ENCODE measurements around the gene MBP.

The MBP gene

DNA sequence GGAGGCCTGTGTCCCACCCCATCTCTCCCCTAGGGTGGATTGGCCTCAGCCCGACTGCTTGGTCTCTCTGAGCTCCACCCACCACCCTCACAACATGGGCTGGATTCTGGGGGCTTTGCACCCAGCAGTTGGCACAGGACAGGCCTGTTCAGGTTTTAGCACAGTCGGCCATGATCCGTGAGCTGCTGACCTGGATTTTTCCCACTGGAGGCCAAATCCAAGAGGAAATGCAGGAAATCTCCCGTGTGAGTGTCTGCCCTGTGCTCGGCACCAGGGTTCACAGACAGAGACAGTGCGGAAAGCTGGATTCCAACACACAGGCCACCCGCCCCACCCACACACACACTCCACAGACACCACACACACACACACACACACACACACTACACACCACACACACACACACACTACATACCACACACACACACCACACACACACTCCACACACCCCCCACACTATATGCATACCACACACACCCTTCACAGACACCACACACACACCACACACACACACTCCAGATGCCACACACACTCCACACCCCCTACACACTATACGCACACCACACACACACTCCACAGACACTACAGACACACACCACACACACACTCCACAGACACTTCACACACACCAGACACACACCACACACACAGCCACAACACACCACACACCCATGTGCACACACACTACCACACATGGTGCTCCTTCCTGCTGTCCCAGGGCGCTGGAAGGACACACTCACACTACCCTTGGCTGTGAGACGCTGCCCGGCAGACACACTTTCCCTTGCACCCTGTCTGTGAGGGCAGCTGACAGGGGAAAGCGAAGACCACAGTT lies 14.1 kb downstream of the MBP start:
- no peak overlapping the region for H3K4me3 ChIP-seq (ENCODE audit: low read depth, low read length)
- DNase-seq (ENCODE audit: low read depth) = no peak

DNA sequence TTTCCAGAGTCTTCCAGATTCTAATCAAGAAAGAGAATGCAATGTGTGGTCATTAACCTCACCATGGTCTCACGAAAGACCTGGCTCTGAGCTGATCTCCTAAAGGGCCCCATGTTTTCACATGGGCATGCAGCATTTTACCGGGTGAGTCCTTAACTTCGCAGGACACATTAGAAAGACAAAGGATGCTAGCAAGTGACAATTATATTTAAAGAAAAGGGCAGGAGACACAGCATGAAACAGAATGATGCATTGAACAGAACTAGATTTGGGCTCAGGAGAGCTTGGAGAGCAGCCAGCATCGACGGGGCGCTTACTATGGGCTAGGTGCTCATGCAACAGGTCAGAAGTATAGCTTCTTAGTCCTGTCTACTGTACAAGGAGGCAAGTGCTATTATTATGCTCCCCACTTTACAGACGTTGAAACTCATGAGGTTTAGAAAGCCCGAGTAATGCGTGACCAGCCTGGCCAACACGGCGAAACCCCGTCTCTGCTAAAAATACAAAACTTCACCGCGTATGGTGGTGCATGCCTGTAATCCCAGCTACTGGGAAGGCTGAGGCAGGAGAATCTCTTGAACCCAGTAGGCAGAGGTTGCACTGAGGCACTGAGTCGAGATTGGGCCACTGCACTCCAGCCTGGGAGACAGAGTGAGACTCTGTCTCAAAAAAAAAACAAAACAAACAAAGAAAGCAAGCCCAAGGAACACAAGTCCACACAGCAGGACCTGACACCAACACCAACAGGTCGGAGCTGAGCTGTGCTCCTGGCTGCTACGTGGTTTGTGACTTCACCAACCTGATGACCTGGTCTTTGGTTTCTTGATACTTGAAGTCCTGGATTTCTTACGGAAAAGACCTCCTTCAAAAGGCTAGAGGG lies 16.1 kb downstream of the MBP start:
- DNase-seq (ENCODE audit: low read depth) = no peak
- H3K4me3 ChIP-seq (ENCODE audit: low read depth, low read length) = no peak overlapping the region

DNA sequence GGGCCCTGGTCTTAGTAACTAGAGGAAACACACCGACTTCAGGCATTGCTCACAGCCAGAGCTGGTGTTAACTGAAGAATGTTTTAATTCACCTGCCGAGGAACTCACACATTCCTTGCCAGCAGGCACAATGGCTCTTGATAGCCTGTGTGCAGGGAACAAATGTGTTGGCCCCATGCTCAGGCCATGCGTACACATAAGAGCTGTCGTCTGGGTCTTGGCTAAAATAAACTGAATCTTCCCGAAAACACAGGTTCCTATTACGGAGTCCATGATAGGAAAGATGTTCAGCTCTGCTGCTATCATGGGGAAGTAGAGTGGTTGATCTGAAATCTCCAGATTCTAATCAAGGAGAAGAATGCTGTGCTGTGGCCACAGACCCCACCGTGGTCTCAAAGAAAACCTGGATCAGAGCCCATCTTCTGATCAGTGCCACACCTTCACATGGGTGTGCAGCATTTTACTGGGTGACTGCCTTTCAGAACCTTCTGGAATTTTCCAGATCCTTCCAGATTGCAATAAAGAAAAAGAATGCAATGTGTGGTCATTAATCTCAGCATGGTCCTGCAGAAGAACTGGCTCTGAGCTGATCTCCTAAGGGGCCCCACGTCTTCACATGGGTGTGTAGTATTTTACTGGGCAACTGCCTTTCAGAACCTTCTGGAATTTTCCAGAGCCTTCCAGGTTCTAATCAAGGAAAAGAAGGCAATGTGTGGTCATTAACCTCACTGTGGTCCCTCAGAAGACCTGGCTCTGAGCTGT lies 17.2 kb downstream of the MBP start:
- H3K4me3 ChIP-seq (ENCODE audit: low read depth, low read length) = no peak overlapping the region
- no peak for DNase-seq (ENCODE audit: low read depth)

DNA sequence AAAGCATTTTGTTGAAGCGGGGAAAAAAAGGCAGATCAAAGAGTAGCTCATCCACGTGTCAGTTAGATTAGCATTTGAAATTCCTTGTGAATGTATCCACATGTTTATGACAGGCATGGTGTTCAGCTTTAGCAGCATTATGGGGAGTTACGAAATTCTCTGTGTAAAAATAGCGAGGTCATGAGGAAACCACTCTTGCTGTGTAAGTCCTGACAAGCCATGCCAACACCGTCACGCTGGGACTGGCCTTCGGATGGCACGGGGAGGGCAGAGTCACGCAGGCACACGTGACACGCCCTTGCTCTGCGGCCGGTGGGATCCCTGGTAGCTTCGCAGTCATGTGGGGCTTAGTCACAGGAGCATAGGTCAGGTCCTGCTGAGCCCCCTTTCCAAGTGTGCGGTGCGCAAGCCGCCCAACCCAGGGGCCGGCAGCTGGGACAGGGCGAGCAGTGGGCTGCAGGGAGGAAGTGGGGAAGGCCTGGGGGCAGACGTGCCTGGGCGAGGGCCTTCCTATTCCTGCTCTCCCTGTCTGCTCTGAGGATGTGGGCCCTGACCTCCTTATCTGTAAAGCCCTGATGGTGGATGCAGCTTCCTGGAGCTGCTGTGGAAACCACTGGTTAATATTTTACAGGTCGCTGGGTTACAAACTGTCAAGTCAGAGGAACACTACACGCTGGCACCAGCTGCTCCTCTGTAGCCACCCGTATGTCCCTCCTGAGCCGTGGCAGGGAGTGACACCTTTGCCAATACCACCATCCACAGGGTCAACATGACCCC lies 18.0 kb downstream of the MBP start:
- no peak overlapping the region for H3K4me3 ChIP-seq (ENCODE audit: low read depth, low read length)
- DNase-seq (ENCODE audit: low read depth) = peak; percentile 72

DNA sequence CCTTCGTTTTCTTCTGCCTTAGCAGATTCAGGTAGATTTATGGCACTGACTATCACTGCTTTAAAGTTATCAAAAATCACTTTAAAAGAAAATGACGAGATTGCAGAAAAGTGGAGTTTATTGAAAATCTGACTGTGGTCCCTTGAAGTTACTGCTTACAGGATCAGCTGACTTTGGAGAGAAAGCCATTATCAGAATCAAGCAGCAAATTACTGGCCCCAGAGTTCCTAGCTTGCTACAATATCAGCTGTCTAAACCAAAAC lies 18.5 kb downstream of the MBP start:
- no peak overlapping the region for H3K4me3 ChIP-seq (ENCODE audit: low read depth, low read length)
- no peak for DNase-seq (ENCODE audit: low read depth)

DNA sequence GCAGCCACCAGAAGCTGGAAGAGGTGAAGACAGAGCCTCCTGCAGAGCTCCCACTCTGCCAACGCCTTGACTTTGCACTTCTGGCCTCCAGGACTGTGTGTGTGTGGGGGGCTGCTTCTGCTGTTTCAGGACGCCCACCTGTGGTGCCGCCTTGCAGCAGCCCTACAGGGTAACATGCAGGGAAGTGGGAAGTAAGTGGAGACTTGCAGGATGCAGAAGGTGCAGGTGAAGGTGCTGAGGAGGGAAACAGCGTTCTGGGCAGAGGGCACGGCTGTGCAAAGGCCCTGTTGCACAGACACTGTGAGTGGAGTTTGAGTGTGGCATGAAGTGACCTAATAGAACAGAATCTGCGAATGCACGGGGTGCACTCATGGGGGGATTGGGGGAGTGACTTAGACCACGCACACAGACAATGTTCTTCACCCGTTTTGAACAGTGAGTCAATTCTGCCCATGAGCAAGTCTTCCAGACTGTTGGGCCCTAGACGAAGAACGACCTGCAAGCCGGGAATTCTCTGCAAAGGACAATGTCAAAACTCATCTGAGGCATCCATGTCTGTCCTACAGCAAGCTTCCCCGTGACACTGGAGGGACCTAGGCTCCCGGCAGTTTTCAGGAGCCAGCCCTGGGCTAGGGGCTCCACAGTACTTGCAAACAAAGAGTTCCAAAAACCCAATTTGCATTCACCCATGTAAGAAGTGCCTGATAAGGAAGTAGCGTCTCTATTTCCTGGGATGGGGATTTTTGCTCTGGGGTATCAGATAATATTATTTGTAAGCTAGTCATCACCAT lies 19.0 kb downstream of the MBP start:
- DNase-seq (ENCODE audit: low read depth) = no peak
- H3K4me3 ChIP-seq (ENCODE audit: low read depth, low read length) = no peak overlapping the region

DNA sequence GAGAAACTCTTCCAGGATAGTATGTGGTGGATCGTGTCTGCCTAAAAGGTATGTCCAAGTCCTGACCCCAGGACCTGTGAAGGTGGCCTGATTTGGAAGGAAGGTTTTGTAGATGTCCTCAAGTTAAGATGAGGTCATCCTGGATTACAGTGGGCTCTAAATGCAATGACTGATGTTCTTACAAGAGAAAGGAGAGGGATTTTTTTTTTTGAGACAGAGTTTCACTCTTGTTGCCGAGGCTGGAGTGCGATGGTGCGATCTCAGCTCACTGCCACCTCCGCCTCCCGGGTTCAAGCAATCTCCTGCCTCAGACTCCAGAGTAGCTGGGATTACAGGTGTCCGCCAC lies 19.9 kb downstream of the MBP start:
- no peak for DNase-seq (ENCODE audit: low read depth)
- H3K4me3 ChIP-seq (ENCODE audit: low read depth, low read length) = no peak overlapping the region

DNA sequence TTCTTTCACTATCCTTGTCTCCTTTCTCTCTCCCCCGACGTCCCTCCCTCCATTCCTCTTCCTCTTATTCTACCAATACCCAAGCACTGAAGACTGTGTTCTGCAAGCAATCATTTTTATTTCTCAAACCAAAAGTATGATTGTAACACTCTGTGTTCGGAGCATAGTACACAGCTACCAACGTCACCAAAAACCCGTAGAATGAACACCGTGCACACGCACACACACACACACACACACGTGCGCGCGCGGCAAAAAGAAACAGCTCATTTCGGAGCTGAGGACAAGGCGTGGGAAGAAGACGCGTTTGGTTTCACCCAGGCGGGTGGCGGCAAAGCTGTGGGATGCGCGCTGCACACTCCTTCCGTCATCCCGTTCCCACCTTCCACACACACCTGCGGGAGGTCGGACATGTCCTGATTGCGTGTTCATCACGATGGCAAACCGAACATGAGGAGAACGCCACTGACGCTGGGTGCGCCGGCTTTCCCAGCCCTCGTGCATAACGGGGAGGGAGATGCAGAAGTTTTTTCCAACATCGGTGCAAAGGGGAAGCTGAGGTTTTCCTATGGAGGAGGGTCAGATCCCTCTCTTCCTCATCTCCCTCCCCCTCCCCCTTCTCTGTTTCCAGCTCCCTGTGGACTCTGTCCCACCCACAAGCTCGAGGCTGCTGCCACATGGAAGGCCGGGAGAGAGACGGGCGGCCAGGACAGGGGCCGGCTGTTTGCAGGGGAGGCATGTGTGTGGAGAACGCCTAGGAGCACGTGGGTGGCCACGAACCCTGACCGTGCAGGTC lies 20.4 kb downstream of the MBP start:
- no peak overlapping the region for H3K4me3 ChIP-seq (ENCODE audit: low read depth, low read length)
- DNase-seq (ENCODE audit: low read depth) = no peak

DNA sequence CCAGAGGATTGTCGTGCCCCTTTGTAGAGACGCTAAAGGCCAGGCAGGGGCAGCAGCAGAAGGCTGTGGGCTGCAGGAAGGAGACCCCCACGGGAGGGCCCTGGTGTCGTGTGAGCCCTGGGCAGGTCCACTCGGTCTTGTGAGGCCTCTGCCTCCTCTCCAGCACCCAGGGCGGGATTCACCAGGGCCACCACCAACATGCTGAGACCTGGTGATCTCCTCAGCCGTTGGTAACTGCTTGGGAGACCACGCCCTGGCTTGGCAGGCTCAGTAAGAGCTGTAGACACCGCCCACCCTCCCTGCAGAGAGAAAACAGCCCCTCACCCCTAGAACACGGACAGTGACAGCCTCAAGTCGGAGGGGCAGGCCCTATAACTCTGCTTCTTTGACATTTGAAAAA lies 21.1 kb downstream of the MBP start:
- H3K4me3 ChIP-seq (ENCODE audit: low read depth, low read length) = no peak overlapping the region
- no peak for DNase-seq (ENCODE audit: low read depth)

DNA sequence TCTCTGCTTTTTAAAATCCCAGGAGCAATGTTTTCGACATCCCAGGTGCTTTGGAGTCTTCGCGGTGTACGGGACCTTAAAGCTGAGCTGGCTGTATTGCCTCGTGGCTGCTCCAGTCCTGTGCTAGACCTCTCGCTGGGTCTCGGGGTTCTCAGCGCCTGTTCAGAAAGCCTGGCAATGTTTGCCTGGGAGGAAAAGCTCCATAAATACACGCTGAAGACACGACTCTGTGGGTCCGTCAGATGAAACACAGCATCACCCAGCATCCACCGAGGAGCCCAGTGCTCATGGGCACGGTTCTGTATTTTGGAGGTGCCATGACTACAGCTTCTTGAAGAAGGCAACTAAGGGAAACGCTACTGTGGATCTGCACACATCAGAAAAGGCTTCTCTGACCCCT lies 21.6 kb downstream of the MBP start:
- no peak overlapping the region for H3K4me3 ChIP-seq (ENCODE audit: low read depth, low read length)
- DNase-seq (ENCODE audit: low read depth) = no peak

DNA sequence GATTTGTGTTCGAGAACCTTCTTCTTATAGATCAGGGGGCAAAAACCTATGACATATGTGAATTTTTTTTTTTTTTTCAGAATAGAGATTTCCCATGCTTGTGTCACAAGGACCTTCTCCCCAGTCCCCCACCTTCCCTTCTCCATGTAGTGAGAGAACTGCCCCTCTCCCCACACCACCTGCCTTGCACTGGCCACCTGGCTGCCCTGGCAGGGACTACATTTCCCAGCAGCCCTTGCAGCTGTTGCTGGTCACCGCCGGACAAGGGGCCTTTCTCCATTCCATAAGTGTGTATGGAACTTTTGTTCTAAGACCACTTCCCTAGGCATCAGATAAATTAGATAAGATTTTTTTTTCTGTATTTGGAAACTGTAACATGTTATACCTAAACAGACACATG lies 22.2 kb downstream of the MBP start:
- DNase-seq (ENCODE audit: low read depth) = no peak

DNA sequence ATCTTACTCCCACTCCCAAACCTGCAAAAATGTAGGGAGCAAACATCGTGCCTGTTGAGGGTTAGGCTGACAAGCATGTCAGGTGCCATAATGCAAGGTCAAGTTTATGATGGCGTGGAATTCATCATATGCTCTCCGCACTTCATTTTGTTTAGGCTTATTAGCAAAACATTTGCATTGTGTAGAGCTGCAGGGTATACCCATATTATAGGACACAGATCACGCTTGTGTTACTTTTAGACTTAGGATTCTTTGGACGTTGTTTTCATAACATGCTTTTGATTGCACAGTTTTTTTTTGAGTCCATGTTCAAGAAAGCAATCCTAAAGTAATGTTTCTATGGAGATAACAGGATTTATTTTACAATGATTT lies 22.9 kb downstream of the MBP start:
- H3K4me3 ChIP-seq (ENCODE audit: low read depth, low read length) = no peak overlapping the region
- no peak for DNase-seq (ENCODE audit: low read depth)

More for the DNA sequence above, 22.2 kb downstream of the MBP start:
- H3K4me3 ChIP-seq (ENCODE audit: low read depth, low read length) = no peak overlapping the region

DNA sequence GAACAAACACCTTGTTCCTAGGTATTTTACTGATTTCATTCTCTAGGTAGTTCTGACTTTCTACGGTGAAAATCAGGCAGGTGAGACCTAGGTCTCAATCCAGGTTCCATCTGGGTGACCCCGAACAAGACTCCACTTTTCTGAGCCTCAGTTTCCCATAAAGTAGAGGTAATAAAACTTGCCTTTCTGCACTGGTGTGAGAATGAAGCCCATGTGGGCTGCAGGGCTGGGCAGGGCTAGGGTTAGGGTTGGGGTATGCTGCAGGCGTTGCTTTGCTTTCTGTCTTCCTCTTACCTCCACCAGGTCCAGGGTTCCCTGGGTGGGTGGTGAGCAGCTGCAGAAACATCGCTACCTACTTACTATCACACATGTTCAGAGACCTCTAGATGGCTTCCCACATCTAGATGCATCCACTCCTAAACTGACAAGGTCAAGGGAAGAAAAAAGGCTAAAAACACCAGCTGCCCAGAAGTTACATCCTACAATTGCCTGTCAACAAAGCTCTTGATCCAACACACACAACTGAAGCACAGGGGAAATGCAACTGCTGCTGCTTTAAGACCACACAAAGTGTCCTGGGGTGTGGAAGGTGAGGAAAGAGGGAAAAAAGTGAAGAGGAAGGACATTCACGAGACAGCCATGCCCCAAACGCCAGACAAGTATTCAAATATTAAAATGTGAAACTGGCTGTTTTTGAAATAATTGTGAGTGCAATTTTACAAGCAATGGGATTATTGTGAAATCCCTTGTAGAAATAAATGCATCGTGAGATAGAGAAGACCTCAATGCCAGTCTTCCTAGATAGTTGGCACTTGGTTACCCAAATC lies 23.5 kb downstream of the MBP start:
- no peak for DNase-seq (ENCODE audit: low read depth)
- no peak overlapping the region for H3K4me3 ChIP-seq (ENCODE audit: low read depth, low read length)

DNA sequence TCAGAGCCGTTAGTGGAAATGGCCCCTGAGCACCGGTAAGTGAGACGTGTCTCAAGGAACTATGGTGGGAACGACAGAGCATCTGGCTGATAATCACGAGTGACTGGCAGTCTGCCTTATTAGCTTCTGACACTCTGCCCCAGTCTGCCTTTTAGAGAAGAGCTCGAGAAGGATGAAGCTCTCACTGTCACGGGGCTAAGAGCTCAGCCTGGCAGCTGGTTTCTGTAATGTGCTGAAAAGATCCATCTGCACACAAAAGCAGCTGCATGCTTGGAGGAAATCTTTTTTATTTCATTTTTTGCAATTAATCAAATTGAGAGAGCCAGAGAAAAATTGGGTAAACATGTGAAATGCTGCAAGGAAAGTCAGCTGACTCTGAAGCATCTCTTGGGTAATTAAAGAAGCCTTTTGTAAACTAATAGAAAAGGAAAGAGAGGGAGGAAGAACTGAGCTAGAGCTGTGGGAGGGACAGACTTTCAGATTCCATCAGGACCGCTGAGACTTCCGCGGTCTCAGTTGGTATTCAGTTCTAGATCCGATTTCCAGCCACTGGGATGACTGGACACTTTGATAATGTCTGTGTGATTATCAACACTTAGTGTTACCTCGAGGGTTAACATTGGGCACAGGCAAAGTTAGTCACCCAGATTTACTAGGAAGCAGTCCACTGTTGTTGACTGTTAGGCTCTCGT lies 24.4 kb downstream of the MBP start:
- peak overlapping the region; percentile 2 for H3K4me3 ChIP-seq (ENCODE audit: low read depth, low read length)
- peak; percentile 67 for DNase-seq (ENCODE audit: low read depth)

DNA sequence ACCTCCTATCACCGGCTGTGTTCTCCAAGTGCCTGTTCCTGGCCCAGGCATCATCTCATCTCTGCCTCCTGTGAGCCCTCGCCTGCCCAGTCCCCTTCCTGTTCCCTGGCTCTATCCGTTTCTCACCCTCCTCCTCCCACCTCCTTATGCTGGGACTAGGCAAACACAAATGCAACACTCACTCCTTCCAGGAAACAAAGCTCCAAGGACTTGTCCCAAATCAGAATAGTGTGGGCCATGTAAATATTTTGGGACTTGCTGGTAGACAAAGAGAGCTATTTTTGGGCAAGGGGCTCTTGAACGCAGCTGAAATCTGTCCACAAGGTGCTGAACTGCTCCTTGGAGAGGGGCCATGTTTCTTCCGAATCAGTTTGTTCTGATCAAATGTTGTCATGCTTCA lies 25.3 kb downstream of the MBP start:
- DNase-seq (ENCODE audit: low read depth) = no peak
- H3K4me3 ChIP-seq (ENCODE audit: low read depth, low read length) = no peak overlapping the region

DNA sequence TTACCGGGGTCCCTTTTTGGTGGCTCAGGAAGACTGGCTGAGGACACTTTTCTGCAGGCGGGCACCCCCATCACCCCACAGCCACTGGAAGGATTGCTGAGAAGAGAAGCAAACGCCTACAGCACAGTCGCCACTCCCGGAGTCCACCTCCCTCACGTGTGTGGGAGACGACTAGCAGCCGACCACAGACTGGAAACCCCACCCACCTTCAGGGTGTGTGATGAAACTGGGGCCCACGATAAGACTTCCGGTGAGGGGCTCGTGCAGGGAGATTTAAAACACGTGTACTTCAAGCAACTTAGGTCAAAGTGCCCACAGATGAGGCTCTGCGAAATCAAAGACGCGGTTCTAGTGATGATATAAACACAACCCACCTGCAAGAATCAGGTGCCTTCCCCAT lies 26.3 kb downstream of the MBP start:
- H3K4me3 ChIP-seq (ENCODE audit: low read depth, low read length) = no peak overlapping the region
- DNase-seq (ENCODE audit: low read depth) = no peak

DNA sequence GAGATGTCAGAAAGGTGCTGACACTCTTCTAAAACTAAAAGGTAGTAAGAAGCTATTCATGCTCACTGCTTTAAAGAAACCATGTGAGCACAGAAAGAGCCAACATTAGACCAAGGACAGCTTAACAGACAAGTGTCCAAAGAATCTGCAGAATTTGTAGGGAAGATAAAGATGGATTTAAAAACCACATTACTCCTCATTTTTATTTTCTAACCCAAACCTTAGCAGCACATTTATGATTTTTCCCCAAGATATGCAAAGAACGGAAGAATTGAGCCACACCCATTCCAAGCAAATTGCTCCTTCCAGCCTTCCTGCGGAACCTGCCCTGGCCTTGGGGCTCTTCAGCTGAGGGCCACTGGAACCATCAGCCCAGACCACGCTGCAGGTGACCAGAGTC lies 26.9 kb downstream of the MBP start:
- H3K4me3 ChIP-seq (ENCODE audit: low read depth, low read length) = no peak overlapping the region
- no peak for DNase-seq (ENCODE audit: low read depth)

All from skeletal muscle cell (primary cell).